OCI-LY3 (cell line): ENCODE results near the gene GULP1.

Source experiments
- H2AFZ ChIP-seq: fragments of 200-600, 300-600 bp; shearing (Covaris generic); 2 replicates; pipeline ENCODE4 v1.6.0; 2014; ENCODE audit warnings: antibody characterized with exemption, low read depth, low read length
- H3K27ac ChIP-seq: fragments of 200-600, 300-600 bp; sonication (generic); 2 replicates; pipeline ENCODE4 v1.5.1; 2014; ENCODE audit warnings: mild to moderate bottlenecking, low read length, moderate library complexity, mixed read lengths
- H3K27me3 ChIP-seq: fragments of 200-600, 300-600 bp; sonication (generic); 2 replicates; pipeline ENCODE4 v1.6.1; 2014; ENCODE audit warnings: low read depth, low read length, mixed read lengths
- H3K36me3 ChIP-seq: fragments of 200-600, 300-600 bp; sonication (generic); replicated peaks from 2 replicates; pipeline ENCODE3; 2014; ENCODE audit warnings: low read depth, low read length, mixed read lengths
- H3K4me1 ChIP-seq: fragments of 300-600, 200-600 bp; sonication (generic); 2 replicates; pipeline ENCODE4 v1.6.1; 2014; ENCODE audit warnings: low read length, mixed read lengths
- H3K4me2 ChIP-seq: fragments of 200-600, 300-600 bp; sonication (generic); 2 replicates; pipeline ENCODE4 v1.6.1; 2014; ENCODE audit warnings: low read length, mixed read lengths
- H3K4me3 ChIP-seq: fragments of 300-600, 200-600 bp; sonication (generic); 2 replicates; pipeline ENCODE4 v1.5.1; 2014; ENCODE audit warnings: antibody characterized with exemption, mild to moderate bottlenecking, low read length, moderate library complexity
- H3K79me2 ChIP-seq: fragments of 300-600, 200-600 bp; shearing (Covaris generic); 2 replicates; pipeline ENCODE4 v1.6.1; 2014; ENCODE audit warnings: mild to moderate bottlenecking, low read length, mixed read lengths
- H3K9ac ChIP-seq: fragments of 300-600, 200-600 bp; shearing (Covaris generic); 2 replicates; pipeline ENCODE4 v1.6.0; 2014; ENCODE audit warnings: mild to moderate bottlenecking, low read length, moderate library complexity
- H3K9me3 ChIP-seq: fragments of 200-600, 300-600 bp; shearing (Covaris generic); 2 replicates; pipeline ENCODE4 v1.6.1; 2014; ENCODE audit warnings: low read length, mixed read lengths; ENCODE audit not compliant: insufficient read depth
- H4K20me1 ChIP-seq: fragments of 200-600, 300-600 bp; sonication (generic); 2 replicates; pipeline ENCODE4 v1.6.1; 2016; ENCODE audit warnings: low read length, mixed read lengths; ENCODE audit not compliant: insufficient read depth
- CTCF ChIP-seq: fragments of 200-600, 300-600 bp; sonication (generic); IDR thresholded peaks from 2 replicates; pipeline ENCODE4 v1.5.1; 2014; ENCODE audit warnings: antibody characterized with exemption, low read length, low read depth
- EZH2phosphoT487 ChIP-seq: fragments of 200-600 bp; shearing (Covaris generic); IDR thresholded peaks from 2 replicates; pipeline ENCODE4 v1.6.1; 2018; ENCODE audit warnings: antibody characterized with exemption, mixed run types, low read depth

The GULP1 gene

GRCh38 chr2:188406414-188406813 lies 114.7 kb downstream of the GULP1 start:
- Histone ChIP-seq H3K4me3 (no peak overlapping the region), H3K4me1 (no peaks in the 10 kb centered on the region), H3K27me3 (no peaks in the 10 kb centered on the region), H3K4me2 (no peak overlapping the region), H4K20me1 (no peaks in the 10 kb centered on the region), H3K27ac (no peak overlapping the region), H3K9ac (no peak overlapping the region), H3K9me3 (peaks cover 16% of the 10 kb centered on the region), H2AFZ (no peak overlapping the region), H3K36me3 (peaks cover 4% of the 10 kb centered on the region), H3K79me2 (no peaks in the 10 kb centered on the region)
- TF ChIP-seq EZH2phosphoT487 (no peak), CTCF (no peak)

- no peaks in the 10 kb centered on the region for H4K20me1 ChIP-seq
- peaks cover 3% of the 10 kb centered on the region for H3K4me1 ChIP-seq
- H3K4me3 ChIP-seq, result no peak overlapping the region
- H3K27me3 ChIP-seq, result no peaks in the 10 kb centered on the region
- H3K4me2 ChIP-seq, result no peak overlapping the region
- no peak overlapping the region for H3K27ac ChIP-seq
- TF ChIP-seq CTCF (no peak), EZH2phosphoT487 (no peak)
- H3K36me3 ChIP-seq, result peaks cover 2% of the 10 kb centered on the region
- no peak overlapping the region for H3K9ac ChIP-seq
- no peak overlapping the region for H2AFZ ChIP-seq
- H3K79me2 ChIP-seq, result no peaks in the 10 kb centered on the region
- peaks cover 14% of the 10 kb centered on the region for H3K9me3 ChIP-seq
Observed at GRCh38 chr2:188410504-188411235, 119.0 kb downstream of the GULP1 start.

GRCh38 chr2:188412190-188412589 lies 120.5 kb downstream of the GULP1 start:
- H3K27me3 ChIP-seq, result no peaks in the 10 kb centered on the region
- H3K9ac ChIP-seq, result no peak overlapping the region
- TF ChIP-seq CTCF, result no peak
- no peak for TF ChIP-seq EZH2phosphoT487
- no peaks in the 10 kb centered on the region for H4K20me1 ChIP-seq
- H3K4me1 ChIP-seq, result peaks cover 9% of the 10 kb centered on the region
- no peak overlapping the region for H3K27ac ChIP-seq
- H3K4me3 ChIP-seq, result no peak overlapping the region
- no peak overlapping the region for H3K4me2 ChIP-seq
- no peak overlapping the region for H2AFZ ChIP-seq
- H3K9me3 ChIP-seq, result 0 out of 2 replicates have a peak, but pooled peaks cover under 1% of the 10 kb centered on the region
- H3K36me3 ChIP-seq, result no peaks in the 10 kb centered on the region
- H3K79me2 ChIP-seq, result no peaks in the 10 kb centered on the region

GRCh38 chr2:188414411-188414810 lies 122.7 kb downstream of the GULP1 start:
- no peaks in the 10 kb centered on the region for H3K9me3 ChIP-seq
- H3K4me1 ChIP-seq, result peaks cover 9% of the 10 kb centered on the region
- H3K4me3 ChIP-seq, result no peak overlapping the region
- H3K4me2 ChIP-seq, result no peak overlapping the region
- H3K27me3 ChIP-seq, result no peaks in the 10 kb centered on the region
- no peaks in the 10 kb centered on the region for H3K79me2 ChIP-seq
- H3K9ac ChIP-seq, result no peak overlapping the region
- TF ChIP-seq EZH2phosphoT487, result no peak
- TF ChIP-seq CTCF, result no peak
- H3K27ac ChIP-seq, result no peak overlapping the region
- no peak overlapping the region for H2AFZ ChIP-seq
- no peaks in the 10 kb centered on the region for H3K36me3 ChIP-seq
- H4K20me1 ChIP-seq, result no peaks in the 10 kb centered on the region
